RCC 7860 (cell line): ENCODE measurements around the gene KLHL1.
A peak's percentile ranks its signal among the peaks of the same experiment; 100 is the strongest.

Experiments
- DNase-seq: peaks from one replicate; pipeline ENCODE4 v3.0.0-alpha.2; 2015; ENCODE audit warnings: low spot score
- FAIRE-seq: peaks from 2 replicates; lab custom pipeline; 2012; peaks lifted over from hg19 to GRCh38; lab: Jason Lieb, UNC

KLHL1 gene

DNA sequence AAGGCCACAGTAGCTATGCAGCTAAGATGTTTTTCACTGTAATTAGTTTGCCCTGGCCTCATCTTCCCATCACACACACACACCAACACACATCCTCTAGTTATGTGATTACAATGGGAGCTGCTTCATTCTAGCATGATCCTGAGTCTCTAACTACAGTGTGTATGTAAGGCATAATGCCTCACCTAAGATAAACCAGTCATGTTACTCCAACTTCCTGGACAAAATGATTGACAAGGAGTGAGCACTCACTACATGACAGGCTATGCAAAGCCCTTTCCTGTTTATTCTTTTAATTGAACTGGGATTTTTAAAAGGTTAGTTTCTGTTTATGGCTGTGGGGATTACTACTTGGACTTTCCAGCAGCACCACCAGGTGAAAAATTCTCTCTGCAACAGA is 401.4 kb downstream of the KLHL1 start:
- DNase-seq: no peak
- no peak for FAIRE-seq

DNA sequence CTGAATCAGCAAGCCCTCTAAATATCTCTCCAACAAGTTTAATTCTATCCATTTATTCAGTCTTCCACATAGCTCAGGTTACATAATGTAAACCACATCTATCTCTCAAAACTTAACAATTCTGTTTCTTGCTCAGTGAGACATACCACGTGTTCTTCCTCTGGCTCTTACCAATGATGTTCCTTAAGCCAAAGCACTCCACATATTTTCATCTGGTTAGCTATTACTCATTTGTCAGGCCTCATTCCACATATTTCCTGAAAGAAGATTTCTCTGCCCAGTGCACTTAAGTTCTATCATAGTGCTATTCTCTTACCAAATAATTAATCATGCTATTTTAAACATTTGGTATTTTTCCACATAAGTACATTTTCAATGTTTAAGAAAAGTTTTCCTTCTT is 403.9 kb downstream of the KLHL1 start:
- peak; percentile 88 for FAIRE-seq
- DNase-seq: peak; percentile 54

DNA sequence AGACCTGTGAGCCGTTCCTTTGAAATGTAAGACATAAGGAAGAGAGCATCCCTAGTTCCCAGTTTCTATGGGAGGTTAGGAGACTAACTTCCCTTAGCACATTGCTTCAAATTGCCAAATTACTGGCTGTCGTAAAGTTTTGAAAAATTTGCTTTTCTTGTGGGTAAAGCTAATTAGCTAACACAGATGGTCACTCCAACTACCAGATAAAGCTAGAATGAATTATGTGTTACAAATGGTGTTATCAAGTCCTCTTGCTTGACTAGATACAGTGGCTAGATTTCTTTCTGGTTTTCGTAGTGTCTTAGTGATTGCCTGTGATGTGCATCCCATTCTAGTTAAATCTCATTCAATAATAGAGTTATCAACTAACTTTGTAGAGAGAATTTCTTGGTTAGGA is 417.3 kb downstream of the KLHL1 start:
- DNase-seq (no peak), FAIRE-seq (no peak)

DNA sequence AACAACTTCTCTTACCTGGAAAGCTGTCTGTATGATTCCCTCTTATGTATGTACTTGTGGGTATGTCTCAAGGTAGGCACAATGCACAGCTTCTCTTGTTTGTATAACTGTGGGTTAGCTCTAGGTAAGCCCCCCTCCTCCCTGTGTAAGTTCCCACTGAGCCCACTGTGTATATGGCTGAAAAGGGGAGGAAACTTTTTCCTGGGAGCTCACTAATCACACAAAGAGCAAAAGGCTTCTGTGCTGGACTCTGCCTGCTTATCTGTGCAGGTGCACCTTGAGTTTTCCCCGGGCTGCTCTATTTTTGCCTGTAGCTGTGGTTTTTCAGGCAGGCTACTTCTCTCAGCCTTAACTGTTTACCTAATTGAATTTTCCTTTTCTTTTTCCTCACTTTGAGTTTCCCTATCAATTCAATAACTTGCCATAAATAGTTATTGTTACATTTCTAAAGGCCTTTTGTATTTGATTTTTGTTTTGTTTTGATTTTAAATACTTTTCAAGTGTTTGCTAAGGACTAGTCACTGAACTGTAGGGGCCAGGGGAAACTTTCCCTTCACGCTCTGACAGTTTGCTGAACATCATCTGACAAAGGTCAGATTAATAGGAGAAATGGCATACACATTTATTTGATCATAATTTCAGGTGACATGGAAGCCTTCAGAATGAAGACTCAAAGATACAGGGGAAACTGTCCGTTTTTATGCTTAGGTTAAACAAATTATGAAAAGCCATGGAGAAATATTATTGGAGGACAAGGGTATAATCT is 424.1 kb downstream of the KLHL1 start:
- FAIRE-seq: no peak
- DNase-seq: no peak

DNA sequence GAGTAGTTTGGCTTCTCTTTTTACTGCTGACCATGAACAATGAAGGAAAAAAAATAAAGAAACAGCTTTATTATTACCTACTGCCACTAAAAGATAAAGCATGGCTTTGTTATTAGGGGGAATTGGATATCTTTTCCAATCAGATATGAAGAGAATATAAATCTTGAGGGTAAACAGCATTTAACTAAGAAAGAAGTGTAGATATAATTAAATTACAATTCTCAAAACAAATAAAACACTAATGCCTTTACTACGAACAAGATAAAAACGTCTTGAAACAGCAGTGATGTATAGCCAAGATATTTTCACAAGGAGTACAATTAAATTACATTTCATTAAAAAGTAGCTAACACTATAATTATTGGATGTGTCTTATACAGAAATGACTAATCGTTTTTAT is 426.5 kb downstream of the KLHL1 start:
- FAIRE-seq (no peak), DNase-seq (no peak)

DNA sequence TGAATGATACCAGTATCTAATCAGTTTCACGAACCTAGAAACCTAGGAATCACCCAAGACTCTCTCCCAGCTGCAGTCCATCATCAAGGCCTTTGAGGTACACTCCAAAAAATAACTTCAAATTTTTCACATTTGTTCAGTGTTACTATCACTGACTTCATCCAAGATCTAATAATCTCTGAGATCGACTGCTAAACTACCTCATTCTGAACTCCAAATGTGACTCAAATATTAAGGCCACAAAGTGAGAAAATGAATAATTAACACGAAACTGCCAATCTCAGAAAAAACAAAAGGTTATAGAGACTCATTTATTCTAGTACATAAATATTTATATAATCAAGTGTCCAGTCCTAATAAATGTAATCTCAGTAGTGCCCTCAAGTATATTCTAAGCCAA is 430.9 kb downstream of the KLHL1 start:
- no peak for DNase-seq
- no peak for FAIRE-seq

DNA sequence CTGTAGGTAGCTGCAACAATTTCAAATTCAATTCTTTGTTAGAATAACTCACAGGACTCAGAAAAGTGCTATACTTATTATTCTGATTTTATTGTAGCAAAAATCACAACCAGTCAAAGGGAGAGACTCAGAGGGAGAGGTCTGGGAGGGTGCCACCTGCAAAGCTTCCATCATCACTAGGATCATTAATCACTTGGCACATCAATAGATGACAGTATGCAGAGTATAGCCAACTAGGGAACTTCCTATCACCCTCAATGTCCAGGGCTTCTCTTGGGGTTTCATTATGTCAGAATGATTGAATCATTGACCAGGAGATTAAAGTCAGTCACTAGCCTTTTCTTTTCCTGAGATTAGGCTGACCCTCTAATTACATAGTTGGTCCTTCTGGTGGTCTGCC is 432.0 kb downstream of the KLHL1 start:
- DNase-seq: no peak
- FAIRE-seq: no peak

DNA sequence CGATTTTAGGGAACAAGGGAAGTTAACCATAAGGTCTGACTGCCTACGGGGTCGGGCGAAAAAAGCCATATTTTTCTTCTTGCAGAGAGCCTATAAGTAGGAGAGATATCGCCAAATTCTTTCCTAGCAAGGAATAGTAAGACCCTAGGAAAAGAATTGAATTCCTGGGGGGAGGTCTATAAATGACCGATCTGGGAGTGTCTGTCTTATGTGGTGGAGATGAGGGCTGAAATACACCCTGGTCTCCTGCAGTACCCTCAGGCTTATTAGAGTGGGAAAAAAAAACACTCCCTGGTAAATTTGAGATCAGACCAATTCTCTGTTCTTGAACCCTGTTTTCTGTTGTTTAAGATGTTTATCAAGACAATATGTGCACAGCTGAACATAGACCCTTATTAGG is 448.1 kb downstream of the KLHL1 start:
- no peak for FAIRE-seq
- DNase-seq: no peak

DNA sequence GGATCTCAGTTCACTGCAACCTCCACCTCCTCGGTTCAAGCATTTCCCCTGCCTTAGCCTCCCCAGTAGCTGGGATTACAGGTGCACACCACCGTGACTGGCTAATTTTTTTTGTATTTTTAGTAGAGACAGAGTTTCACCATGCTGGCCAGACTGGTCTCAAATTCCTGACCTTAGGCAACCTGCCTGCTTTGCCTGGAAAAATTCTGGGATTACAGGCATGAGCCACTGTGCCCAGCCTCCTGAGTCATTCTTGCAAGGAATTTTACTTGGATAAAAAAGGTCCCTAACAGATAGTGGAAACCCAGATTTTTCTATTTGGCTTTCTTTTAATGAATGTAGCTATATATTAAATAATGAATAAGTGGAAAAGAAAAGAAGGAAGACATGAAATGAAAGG is 450.6 kb downstream of the KLHL1 start:
- no peak for DNase-seq
- no peak for FAIRE-seq

DNA sequence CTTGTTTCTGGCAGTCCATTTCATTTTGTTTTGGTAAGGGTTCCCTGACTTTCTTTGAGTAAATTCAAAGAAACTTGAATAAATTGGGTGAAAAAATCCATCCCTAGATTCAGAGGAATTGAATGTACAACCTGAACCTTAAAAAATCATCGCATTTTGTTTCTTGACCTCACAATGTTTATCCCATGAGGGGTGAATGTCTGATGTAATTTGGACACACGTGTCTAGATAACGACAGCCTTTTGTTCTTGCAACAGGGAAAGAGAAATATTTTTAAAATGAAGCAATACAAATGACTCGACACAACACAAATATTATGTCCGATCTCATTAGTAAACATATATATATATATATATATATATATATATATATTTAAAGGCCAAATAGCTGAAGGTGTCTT is 453.9 kb downstream of the KLHL1 start:
- FAIRE-seq (no peak), DNase-seq (no peak)
